ENCODE data around the gene CD38.
"Not testable (repeated sequence)": the region's sequence is repeated elsewhere in the genome, so short reads cannot be mapped to it uniquely, and the experiment has no call there.

CD38 gene

GRCh38 chr4:15778289-15779241, at the start of gene CD38:
Gene CD38 (plus strand): TSS chr4:15778328. CDS start chr4:15778415, 87 bp downstream.
- DNase-seq (ENCODE audit: low read depth), result no peak

- DNase-seq (ENCODE audit: low read depth), result no peak
Observed at GRCh38 chr4:15729910-15730533, 48.1 kb upstream of the CD38 start.

- DNase-seq (ENCODE audit: low read depth), result not testable (repeated sequence)
Observed at GRCh38 chr4:15733061-15733460, 45.1 kb upstream of the CD38 start.

GRCh38 chr4:15735536-15735935, 42.6 kb upstream of the CD38 start:
- no peak for DNase-seq (ENCODE audit: low read depth)

- DNase-seq (ENCODE audit: low read depth), result no peak
Observed at GRCh38 chr4:15736514-15737050, 41.5 kb upstream of the CD38 start.

- DNase-seq (ENCODE audit: low read depth), result no peak
Observed at GRCh38 chr4:15737255-15737654, 40.9 kb upstream of the CD38 start.

GRCh38 chr4:15738877-15739276, 39.3 kb upstream of the CD38 start:
- no peak for DNase-seq (ENCODE audit: low read depth)

GRCh38 chr4:15740764-15741404, 37.2 kb upstream of the CD38 start:
- DNase-seq (ENCODE audit: low read depth), result no peak

- no peak for DNase-seq (ENCODE audit: low read depth)
Observed at GRCh38 chr4:15742083-15742582, 36.0 kb upstream of the CD38 start.

GRCh38 chr4:15742637-15743036, 35.5 kb upstream of the CD38 start:
- DNase-seq (ENCODE audit: low read depth), result no peak

- no peak for DNase-seq (ENCODE audit: low read depth)
Observed at GRCh38 chr4:15744016-15744545, 34.0 kb upstream of the CD38 start.

GRCh38 chr4:15746110-15746509, 32.0 kb upstream of the CD38 start:
- DNase-seq (ENCODE audit: low read depth), result no peak

- DNase-seq (ENCODE audit: low read depth), result no peak
Observed at GRCh38 chr4:15749001-15749400, 29.1 kb upstream of the CD38 start.

GRCh38 chr4:15751153-15751552, 27.0 kb upstream of the CD38 start:
- no peak for DNase-seq (ENCODE audit: low read depth)

GRCh38 chr4:15753081-15753480, 25.0 kb upstream of the CD38 start:
- no peak for DNase-seq (ENCODE audit: low read depth)

- no peak for DNase-seq (ENCODE audit: low read depth)
Observed at GRCh38 chr4:15753786-15754185, 24.3 kb upstream of the CD38 start.

- no peak for DNase-seq (ENCODE audit: low read depth)
Observed at GRCh38 chr4:15754323-15754722, 23.8 kb upstream of the CD38 start.

GRCh38 chr4:15755321-15756155, 22.6 kb upstream of the CD38 start:
- DNase-seq (ENCODE audit: low read depth), result no peak

- no peak for DNase-seq (ENCODE audit: low read depth)
Observed at GRCh38 chr4:15756361-15756861, 21.7 kb upstream of the CD38 start.

- DNase-seq (ENCODE audit: low read depth), result no peak
Observed at GRCh38 chr4:15757054-15757453, 21.1 kb upstream of the CD38 start.

- no peak for DNase-seq (ENCODE audit: low read depth)
Observed at GRCh38 chr4:15758294-15758693, 19.8 kb upstream of the CD38 start.

Data from GM04503 (cell line).